GM18870 (cell line): ENCODE measurements around the gene ANKRD37.

Experiments
- ATAC-seq: cut with Tn5 transposase; IDR thresholded peaks from one replicate; pipeline ENCODE4 v1.9.1; 2021; ENCODE audit warnings: moderate library complexity; ENCODE audit not compliant: unreplicated experiment

Gene ANKRD37

GRCh38 chr4:185379326-185380295 lies 17.0 kb upstream of the ANKRD37 start:
- no peak for ATAC-seq

- ATAC-seq, result no peak
Observed at GRCh38 chr4:185380320-185380719, 16.3 kb upstream of the ANKRD37 start.

GRCh38 chr4:185381288-185382196 lies 15.1 kb upstream of the ANKRD37 start:
- ATAC-seq, result no peak

GRCh38 chr4:185382754-185383153 lies 13.9 kb upstream of the ANKRD37 start:
- ATAC-seq, result no peak

GRCh38 chr4:185383451-185383850 lies 13.2 kb upstream of the ANKRD37 start:
- ATAC-seq, result no peak

- no peak for ATAC-seq
Observed at GRCh38 chr4:185384061-185384460, 12.6 kb upstream of the ANKRD37 start.

- no peak for ATAC-seq
Observed at GRCh38 chr4:185384930-185385331, 11.7 kb upstream of the ANKRD37 start.

GRCh38 chr4:185387957-185388356 lies 8.7 kb upstream of the ANKRD37 start:
- no peak for ATAC-seq

- no peak for ATAC-seq
Observed at GRCh38 chr4:185390941-185391340, 5.7 kb upstream of the ANKRD37 start.

GRCh38 chr4:185392156-185392555 lies 4.5 kb upstream of the ANKRD37 start:
- ATAC-seq, result no peak

- ATAC-seq, result no peak
Observed at GRCh38 chr4:185394568-185395237, 1.9 kb upstream of the ANKRD37 start.

- ATAC-seq, result no peak
Observed at GRCh38 chr4:185395238-185395955, 1.2 kb upstream of the ANKRD37 start, which contains the start of gene LRP2BP. TSS of gene LRP2BP (minus strand) at chr4:185395924. CDS start at chr4:185378186, 17,738 bp downstream.

- ATAC-seq, result peak; percentile 67
Observed at GRCh38 chr4:185395956-185396723, 501 bp upstream of the ANKRD37 start.

- ATAC-seq, result no peak
Observed at GRCh38 chr4:185398618-185399017, 2.0 kb downstream of the ANKRD37 start.

- no peak for ATAC-seq
Observed at GRCh38 chr4:185399466-185399865, 2.8 kb downstream of the ANKRD37 start.

GRCh38 chr4:185404031-185404430 lies 7.4 kb downstream of the ANKRD37 start:
- no peak for ATAC-seq

- ATAC-seq, result peak; percentile 70
Observed at GRCh38 chr4:185405296-185405999, 8.8 kb downstream of the ANKRD37 start.

GRCh38 chr4:185408432-185408831 lies 11.8 kb downstream of the ANKRD37 start:
- no peak for ATAC-seq

GRCh38 chr4:185411849-185412248 lies 15.2 kb downstream of the ANKRD37 start:
- no peak for ATAC-seq
